Measurements from ENCODE around the gene PIK3R5. TPM values are rescaled to one million over a fixed set of nuclear protein-coding genes. Genes with fewer than 3 reads are reported as not detected.
A peak's percentile ranks its signal among the peaks of the same experiment; 100 is the strongest.
"Not testable (repeated sequence)": the region's sequence is repeated elsewhere in the genome, so short reads cannot be mapped to it uniquely, and the experiment has no call there.

PIK3R5 gene
- total RNA-seq, 1 donor from 2014 or later = not detected

DNA sequence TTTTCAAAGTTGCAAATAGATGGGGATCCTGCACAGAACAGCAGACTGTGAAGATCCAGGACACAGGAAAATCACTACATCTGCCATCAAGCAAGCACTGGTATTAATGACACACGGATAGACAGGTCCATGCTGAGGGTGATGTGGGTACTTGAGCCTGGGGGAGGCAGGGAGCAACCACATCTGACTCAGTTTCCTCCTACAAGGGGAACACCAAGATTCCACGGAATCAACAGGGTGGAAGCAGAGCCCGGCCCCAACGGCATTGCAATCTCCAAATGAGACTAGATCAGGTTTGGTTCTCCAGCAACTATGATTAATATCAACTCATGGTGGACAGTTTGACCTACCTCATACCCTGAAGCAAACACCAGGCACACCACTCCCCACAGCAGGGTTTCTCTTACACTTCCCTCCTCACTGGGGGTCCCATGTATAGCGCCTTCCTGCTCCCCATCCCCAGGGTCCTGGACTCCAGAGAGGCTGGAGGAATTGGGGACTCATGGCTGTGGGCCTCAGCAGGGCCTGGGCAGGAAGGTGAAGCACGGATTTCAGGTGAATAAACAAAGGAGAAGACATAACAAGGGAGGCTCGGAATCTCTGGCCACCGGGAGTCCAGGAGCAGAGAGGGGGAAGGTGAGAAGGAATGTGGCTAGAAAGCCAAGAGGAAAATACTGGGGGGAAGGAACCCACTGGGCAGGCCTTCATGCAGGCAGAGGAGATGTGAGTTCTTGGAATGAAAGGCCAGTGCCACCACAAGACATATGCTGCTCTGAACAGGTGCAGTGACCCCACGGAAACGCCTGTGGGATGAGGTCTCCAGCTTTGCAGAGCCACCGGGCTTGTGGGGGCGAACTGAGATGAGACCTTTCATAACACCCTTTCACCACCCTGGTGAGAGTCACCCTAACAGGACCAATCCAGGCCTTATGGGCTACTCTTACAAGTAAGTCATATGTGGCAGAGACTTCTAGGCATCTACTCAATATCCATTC, 68.6 kb downstream of the PIK3R5 start:
- DNase-seq (ENCODE audit: low read depth) = no peak

DNA sequence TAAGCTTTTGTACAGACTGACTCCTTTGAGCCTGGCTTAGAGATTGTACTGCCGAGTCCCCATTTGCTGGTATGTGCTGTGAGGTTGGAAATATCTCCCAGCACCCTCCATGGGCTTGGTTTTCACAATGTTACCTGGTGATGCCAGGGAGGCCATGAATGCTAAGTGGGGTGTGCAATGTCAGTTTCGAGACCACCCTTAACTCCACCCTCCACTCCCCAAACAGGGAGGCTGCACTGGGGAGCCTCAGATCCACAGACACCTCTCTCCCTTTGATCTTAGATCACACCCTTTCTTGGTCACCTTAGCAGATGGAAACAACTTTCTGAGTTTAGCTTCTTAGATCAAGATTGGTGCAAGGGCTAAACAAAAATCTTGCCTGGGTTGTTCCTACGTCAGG, 69.4 kb downstream of the PIK3R5 start:
- no peak for DNase-seq (ENCODE audit: low read depth)

DNA sequence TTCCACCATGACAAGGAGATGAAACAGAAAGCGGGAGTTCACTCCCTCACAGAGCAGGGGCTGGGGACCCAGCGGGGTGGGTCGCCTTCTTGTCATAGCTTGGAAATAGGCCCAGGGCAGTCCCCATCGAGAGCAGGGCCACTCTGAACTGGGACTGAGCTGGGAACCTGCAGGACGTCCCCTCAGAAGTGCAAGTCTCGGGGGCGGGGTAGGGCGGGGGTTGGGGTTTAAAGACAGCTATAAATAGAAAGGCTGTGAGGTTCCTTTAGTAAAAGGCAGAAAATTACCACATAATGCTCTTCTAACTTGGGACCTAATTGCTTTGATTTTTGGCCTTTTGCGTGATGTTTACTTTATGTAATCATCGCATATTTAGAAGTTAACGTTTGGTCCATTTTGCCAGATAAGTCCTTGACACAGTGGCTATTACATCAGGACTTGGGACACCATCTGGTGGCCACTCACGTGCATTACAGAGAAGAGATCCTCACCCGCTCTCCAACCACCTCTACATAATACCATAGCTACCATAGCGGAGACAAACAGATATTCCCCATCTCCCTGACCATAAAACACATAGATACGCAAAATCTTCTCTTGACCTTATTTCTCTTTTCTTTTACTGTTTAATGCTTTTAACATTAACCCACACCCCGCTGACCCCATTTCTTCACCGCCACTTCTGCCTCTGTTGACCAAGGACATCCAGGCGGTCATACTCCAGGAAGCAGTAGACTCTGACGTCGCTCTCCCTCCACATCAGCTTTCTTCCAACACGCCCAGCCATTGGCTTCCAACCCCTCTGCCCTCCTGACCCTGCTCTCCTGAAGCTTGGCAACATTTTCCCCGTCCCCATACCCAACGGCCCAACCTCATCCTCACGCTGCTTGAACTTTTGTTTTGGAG, 70.6 kb downstream of the PIK3R5 start:
- peak; percentile 35 for DNase-seq (ENCODE audit: low read depth)

DNA sequence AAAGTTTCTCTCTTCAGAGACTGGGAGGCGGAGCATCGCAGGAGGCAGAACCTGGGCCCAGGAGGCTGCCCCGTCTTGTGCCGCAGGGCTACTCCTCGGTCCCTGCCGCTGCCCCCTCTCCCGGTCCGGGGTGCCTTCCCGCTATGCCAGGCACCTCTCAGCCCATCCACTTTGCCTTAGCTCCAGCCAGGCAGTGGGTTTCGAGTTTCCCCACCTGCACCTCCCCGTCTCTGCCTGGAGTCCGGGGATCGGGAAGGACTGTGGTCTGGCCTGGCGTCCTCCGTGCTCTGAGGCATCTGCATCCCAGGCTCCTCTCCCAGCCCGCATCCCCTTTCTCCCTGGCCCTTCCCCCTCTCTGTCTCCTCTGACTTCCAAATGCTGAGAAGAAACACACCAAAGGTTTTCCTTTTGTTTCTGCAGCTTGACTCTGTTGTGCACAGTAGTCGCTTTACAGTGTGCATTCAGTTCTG, 71.3 kb downstream of the PIK3R5 start:
- DNase-seq (ENCODE audit: low read depth) = no peak

DNA sequence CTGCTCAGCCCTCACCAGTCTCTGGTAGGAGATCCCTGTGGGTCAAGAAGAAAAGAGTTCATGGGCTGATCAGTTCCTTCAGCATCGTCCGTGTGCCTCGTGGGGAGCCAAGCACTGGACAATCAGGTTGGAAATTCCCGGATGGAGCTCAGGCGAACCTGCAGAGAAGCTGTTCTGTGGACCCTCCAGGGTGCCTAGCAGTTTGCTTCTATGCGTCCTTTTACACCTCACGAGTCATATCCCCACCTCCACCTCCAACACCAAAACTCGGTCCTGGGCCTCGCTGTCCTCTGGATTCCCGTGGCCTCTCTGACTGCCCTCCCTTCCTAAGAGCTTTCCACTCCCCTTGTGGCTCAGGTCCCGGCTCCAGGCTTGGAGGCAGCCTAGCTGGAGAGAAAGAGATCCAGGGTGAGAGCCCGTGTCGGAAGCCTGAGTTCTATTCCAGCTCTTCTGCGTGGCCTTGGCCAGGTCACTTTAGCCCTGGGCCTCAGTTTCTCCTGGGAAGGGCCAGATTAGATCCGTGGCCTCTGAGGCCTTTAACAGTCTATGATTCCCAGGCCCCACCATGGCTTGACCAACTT, 71.8 kb downstream of the PIK3R5 start:
- DNase-seq (ENCODE audit: low read depth) = no peak

DNA sequence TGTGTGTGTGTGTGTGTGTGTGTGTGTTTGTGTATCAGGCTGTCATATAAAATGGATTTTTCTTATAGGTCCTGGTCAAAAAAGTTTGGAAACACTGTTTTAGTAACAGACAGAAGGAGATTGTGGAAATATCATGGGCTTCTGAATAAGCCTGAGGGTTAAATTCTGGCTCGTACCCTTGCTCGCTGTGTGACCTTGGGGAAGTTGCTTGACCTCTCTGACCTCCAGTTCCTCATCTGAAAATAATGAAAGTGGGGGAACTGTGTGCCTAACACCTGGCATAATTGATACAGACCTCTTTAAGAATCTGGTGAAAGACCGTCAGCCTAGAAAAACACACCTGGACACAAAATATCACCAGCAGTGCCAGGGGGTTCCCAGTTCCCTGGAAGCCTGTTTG, 72.4 kb downstream of the PIK3R5 start:
- DNase-seq (ENCODE audit: low read depth) = no peak

DNA sequence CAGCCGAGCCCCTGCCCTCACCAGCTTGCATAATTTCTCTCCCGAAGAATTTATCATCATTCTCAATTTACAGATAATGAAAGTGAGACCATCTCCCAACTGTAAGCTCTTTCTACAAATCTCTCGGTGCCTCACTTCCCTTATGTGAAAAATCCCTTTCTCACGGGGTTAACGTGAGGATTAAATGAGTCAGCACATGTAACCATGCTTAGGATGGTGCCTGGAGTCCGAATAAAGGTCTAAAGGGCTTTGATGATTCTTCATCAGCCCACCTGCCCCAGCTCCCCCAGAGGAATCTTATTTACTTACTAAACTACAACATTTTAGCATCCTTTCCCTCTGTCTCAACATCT, 73.2 kb downstream of the PIK3R5 start:
- DNase-seq (ENCODE audit: low read depth) = no peak

DNA sequence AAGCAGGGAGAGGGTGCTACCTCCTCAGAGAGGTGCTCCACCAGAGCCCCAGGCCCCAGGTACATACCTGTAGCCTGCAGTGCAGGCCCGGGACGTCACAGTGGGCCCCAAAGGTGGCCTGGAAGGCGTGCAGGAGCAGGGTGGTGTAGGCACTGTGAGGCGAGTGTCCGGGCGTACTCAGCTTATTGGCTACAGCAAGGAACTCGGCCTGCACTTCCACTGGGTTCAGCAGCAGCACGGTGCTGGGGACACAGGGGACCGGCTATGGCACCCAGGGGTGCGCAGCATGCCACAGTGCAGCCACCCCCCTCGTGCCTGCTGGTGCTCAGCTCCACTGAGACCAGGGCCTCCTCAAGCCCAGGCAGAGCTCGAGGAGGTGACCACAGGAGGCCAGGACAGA, 74.8 kb downstream of the PIK3R5 start:
- no peak for DNase-seq (ENCODE audit: low read depth)

DNA sequence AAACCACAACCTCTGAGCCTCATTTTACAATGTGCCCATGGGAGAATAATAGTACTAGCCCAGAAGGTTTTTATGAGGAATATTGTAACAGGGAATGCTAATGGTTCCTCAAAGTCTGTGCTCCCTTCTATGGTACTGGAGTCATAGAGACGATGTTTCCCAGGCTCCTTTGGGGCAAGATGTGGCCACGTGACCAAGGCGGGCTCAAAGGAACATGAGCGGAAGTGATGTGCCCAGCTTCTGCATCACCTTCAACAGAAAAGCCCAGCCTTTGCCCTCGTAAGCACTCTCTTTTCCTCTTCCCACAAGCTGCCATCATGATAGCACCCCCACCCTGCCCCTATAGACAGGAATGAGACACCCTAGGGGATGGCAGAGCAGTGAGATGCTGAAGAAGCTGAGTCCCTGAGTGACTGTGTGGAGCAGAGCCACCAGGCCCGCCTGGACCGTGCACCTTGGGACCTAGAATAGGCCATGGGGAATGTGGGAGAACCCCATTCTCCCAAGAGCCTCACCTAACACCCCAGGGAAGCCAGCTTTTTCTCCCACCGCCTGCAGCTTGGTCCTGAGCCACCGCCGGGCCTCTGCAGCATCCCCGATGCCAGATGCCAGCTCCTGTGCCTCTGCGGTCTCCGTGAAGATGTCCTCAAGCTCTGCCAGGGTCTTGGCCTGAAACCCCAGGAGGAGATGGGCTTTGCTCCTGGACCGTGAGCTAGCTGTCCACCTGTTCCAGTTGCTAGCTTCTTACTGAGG, 75.9 kb downstream of the PIK3R5 start:
- DNase-seq (ENCODE audit: low read depth) = no peak

DNA sequence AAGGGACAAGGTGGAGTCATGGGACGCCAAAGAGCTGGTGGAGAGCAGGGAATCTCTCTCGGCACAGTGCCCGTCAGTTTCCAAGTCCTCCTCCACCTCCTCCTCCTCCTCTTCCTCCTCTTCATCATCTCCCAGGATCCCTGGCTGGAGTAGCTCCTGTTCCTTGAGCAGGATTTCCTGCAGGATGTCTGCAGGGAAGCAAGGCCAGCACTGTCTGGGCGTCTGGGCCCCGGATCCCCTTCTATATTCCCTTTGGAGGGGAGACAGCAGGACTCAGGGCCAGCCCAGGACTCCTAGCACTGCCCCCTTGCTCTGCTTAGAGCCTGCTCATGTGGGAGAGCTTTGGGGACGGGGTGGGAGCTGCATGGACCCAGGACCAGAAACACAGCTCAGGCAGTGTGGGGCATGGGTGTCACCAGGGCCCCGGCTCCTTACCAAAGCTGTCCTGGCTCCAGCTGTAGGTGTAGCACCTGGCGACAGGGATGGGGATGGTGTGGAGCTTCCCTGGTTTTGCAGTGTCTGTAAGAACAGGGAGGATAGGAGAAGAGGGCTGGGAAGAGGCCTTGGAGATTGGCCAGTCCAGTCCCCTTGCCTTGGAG, 76.7 kb downstream of the PIK3R5 start:
- DNase-seq (ENCODE audit: low read depth) = no peak

DNA sequence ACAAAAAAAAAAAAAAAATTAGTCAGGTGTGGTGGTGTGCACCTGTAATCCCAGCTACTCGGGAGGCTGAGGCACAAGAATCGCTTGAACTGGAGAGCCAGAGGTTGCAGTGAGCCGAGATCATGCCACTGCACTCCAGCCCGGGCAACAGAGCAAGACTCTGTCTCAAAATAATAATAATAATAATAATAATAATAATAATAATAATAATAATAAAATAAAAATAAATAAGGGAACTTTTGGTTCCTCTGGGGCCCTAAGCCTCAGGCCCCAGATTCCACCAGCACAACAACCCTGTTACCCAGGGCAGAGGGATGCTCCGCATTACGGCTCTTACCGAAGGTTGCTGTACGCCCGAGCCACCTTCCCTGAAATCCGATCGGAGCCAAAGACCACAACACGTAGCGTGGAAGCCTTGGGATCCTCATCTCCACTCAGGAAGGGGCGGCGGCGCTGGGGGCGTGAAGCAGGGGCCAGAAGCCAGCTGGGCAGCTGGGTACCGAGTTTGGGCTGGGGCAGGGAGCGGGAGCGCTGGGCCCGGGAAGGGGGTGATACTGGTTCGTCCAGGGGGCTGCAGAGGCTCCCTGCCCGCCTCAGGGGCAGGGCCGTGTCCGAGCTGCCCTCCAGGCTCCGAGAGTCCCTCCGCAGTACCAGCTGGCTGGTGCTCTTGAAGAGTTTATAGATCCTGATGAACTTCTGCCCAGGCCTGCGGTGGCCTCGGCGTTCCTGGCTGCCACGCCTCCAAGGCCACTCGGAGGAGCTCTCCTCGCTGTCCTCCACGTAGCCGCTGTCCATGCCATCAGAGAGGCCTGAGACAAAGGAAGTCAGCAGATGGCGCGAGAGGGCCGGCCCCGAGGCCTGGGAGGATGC, 77.4 kb downstream of the PIK3R5 start:
- DNase-seq (ENCODE audit: low read depth) = no peak

DNA sequence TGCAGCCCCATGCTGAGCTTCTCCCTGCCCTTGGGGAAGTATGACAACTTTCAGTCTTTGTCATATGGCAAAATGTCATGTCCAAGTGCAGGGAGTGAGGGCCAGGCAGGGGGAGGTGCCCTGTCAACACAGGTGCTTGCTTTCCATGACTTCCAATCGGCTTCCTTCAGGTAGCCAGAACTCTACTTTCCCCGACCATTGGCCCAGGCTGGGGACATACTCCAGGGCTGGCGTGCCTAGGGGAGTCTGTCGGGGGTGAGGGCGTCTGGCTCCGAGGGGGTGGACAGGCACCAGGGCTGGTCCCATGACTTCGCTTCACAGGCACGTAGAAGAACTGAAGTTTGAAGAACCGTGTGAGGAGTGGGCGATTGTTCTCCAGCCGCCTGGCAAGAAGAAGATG, 78.2 kb downstream of the PIK3R5 start:
- no peak for DNase-seq (ENCODE audit: low read depth)

DNA sequence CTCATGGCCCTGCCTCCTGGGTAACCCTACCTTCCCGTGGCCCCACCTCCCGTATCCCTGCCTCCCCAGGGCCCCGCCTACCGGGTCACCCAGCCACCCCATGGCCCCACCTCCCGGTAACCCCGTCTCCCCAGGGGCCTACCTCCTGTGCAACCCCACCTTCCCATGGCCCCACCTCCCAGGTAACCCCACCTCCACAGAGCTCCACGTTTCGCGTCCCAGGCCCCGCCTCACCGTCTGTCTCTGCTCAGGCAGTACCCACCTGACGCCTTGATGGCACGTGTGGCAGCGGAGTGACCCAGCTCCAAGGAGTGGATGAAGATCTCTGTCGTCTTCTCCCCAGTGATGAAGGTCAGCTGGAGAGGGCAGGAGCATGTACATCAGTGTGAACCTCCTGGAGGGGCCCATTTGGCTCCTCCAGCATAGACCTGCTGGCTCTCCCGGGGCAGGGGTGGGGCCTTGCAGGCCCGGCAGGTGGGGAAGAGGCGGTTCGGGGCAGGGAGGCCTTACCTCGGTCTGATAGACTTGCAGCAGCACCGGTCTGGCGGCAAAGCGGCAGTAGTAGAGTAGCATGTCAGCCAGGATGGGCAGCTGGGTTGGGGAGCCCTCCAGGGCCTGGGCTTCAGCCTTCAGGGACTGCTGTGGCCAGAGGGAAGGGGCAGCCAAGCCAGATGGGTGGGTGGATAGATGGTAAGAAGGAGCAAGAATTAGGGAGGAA, 79.4 kb downstream of the PIK3R5 start:
- no peak for DNase-seq (ENCODE audit: low read depth)

DNA sequence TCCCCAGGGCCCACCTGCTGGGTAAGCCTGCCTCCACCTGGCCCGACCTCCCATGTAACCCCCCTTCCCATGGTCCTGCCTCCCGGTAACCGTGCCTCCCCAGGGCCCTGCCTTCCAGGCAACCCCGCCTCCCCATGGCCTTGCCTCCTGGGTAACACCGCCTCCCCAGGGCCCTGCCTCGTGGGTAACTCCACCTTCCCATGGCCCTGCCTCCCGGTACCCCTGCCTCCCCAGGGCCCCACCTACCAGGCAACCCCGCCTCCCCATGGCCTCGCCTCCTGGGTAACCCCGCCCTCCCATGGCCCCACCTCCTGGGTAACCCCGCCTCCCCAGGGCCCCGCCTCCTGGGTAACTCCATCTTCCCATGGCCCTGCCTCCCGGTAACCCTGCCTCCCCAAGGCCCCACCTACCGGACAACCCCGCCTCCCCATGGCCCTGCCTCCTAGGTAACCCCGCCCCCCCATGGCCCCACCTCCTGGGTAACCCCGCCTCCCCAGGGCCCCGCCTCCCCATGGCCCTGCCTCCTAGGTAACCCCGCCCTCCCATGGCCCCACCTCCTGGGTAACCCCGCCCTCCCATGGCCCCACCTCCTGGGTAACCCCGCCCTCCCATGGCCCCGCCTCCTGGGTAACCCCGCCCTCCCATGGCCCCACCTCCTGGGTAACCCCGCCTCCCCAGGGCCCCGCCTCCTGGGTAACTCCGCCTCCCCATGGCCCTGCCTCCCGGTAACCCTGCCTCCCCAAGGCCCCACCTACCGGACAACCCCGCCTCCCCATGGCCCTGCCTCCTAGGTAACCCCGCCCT, 80.1 kb downstream of the PIK3R5 start:
- DNase-seq (ENCODE audit: low read depth) = not testable (repeated sequence)

DNA sequence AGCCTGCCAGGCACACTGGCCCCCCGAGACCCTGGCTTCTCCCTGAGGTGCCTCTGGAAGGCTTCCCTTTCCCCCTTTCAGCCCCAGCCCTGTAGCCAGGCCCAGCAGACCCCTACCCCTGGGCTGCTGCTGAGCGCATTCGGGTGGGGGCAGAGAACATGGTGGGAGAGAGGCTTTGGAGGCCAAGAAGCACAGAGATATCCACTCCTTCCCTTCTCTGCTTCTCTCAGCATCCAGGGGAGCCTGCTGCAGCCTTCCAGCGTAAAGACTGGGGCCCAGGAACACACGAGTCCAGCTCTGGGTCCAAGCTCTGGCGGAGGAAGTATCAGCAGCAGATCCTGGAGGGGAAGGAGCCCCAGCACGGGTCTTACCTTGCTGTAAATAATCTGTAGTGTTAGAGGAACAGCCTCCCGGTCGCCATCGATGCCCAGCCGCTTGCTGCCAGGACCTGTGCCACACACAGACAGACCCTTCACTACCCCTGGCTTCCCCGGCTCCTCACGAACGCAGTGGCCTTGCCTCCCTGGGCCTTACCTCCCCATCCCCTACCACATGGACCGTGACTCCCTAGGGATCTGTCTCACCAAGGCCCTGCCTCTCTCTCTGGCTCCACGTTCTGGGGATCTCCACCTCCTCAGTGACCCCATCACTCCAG, 81.0 kb downstream of the PIK3R5 start:
- no peak for DNase-seq (ENCODE audit: low read depth)

DNA sequence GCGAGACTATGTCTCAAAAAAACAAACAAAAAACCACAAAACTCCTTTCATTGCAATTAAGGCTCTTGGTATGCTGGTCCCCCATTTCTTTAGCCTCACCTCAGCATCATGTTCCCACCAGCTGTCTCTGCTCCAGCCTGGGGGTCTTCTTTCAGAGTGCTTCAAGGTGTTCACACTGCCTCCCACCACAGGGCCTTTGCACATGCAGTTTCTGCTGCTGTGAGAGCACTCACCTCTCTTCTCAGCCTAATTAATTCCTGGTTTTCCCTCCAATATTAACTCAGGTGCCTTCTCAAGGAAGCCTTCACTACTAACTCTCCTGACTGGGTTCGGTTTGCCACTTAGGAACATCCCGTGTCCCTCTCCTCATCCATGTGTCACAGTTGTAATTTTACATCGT, 82.2 kb downstream of the PIK3R5 start:
- no peak for DNase-seq (ENCODE audit: low read depth)

DNA sequence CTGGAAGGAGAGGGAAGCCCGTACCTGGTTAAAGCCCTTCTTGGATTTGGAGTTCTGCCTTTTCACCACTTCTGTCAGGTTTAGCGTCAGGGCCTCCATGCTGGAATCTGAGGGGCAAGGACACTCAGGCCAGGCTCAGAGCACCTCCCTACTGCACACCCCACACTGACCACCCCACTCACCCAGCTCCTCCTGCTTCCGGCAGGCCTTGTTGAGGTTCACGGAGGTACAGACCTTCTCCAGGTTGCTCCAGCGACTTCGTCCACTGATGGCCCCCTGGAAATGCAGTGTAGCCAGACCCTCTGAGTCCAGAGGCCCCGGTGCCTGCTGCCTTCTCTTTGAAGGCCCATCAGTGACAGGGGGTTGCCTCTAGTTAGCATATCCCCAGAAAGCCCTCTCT, 83.9 kb downstream of the PIK3R5 start:
- no peak for DNase-seq (ENCODE audit: low read depth)

DNA sequence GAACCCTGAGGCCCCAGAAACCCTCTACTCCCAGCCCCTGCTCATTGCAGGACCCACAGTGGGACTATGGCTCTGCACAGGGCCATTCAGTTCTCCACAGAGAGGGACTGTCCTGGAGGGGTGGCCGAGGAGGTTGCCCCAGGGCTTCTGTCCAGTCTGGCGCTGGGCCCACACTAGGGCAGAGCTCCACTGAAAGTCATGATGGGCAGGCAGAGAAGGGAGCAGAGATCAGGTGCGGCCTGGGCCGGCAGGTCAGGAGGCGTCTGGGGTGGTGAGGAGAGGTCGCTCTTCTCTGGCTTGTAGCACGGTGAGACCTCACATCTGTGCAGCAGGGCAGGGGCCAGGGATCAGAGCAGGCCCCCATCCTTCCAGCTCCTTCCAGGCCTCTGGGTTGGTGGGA, 85.0 kb downstream of the PIK3R5 start:
- DNase-seq (ENCODE audit: low read depth) = no peak

All from renal cortical epithelial cell (primary cell).